Activated CD8-positive, alpha-beta memory T cell treated with anti-CD3 and anti-CD28 coated beads for 48 hours (primary cell): ENCODE measurements around the gene CBLC.
A peak's percentile ranks its signal among the peaks of the same experiment; 100 is the strongest.
"Not testable (repeated sequence)": the region's sequence is repeated elsewhere in the genome, so short reads cannot be mapped to it uniquely, and the experiment has no call there.

ENCODE experiments used
- DNase-seq, 3 experiments: peaks; one replicate each; pipeline ENCODE4 v3.0.0-alpha.2; 2020; ENCODE audit warnings: low read depth in 2 of 3, low spot score in 2 of 3

The CBLC gene

GRCh38 chr19:44818466-44819031, 40.9 kb downstream of the CBLC start:
- DNase-seq = no peak

- DNase-seq = no peak
Measured at GRCh38 chr19:44819246-44819832, 41.6 kb downstream of the CBLC start.

- no peak for DNase-seq
Measured at GRCh38 chr19:44820648-44821609, 43.2 kb downstream of the CBLC start.

- DNase-seq = no peak
Measured at GRCh38 chr19:44822177-44822576, 44.5 kb downstream of the CBLC start.

GRCh38 chr19:44822670-44823372, 45.1 kb downstream of the CBLC start:
- no peak for DNase-seq

- DNase-seq = no peak
Measured at GRCh38 chr19:44823373-44823698, 45.6 kb downstream of the CBLC start.

GRCh38 chr19:44824761-44825160, 47.1 kb downstream of the CBLC start:
- DNase-seq = no peak

GRCh38 chr19:44832875-44833274, 55.2 kb downstream of the CBLC start:
- not testable (repeated sequence) for DNase-seq

GRCh38 chr19:44834399-44834798, 56.7 kb downstream of the CBLC start:
- DNase-seq = not testable (repeated sequence)

GRCh38 chr19:44839276-44839675, 61.6 kb downstream of the CBLC start:
- DNase-seq = no peak

GRCh38 chr19:44840811-44841210, 63.1 kb downstream of the CBLC start:
- no peak for DNase-seq

- no peak for DNase-seq
Measured at GRCh38 chr19:44841231-44841630, 63.5 kb downstream of the CBLC start.

GRCh38 chr19:44845286-44845611, 67.6 kb downstream of the CBLC start:
- no peak for DNase-seq

GRCh38 chr19:44845612-44846454, 68.1 kb downstream of the CBLC start, which contains the start of gene NECTIN2:
Gene NECTIN2 (plus strand): TSS chr19:44846297. CDS start chr19:44846526, 229 bp downstream.
- peak; percentile 72 to 97 (median 86) for DNase-seq

- no peak for DNase-seq
Measured at GRCh38 chr19:44846455-44847143, 68.9 kb downstream of the CBLC start.

GRCh38 chr19:44847144-44848035, 69.7 kb downstream of the CBLC start:
- no peak for DNase-seq

- DNase-seq = no peak
Measured at GRCh38 chr19:44848036-44848811, 70.5 kb downstream of the CBLC start.

- no peak for DNase-seq
Measured at GRCh38 chr19:44848812-44849447, 71.2 kb downstream of the CBLC start.
